Endothelial cell of umbilical vein (primary cell): ENCODE measurements around the gene VIPR2.

ENCODE experiments used
- POLR2A ChIP-seq: IDR thresholded peaks from 2 replicates; pipeline ENCODE4 v1.6.1; 2012; ENCODE audit warnings: low read depth, mild to moderate bottlenecking, control low read depth, low read length
- TF ChIP-seq, protein P1 (sequence below), 2 donors: IDR thresholded peaks; 1 replicate in 1 of 2; 2 replicates in 1 of 2; pipeline ENCODE4 v1.5.1; 2011; ENCODE audit warnings: low read length in 2 of 2, mild to moderate bottlenecking in 2 of 2, moderate library complexity in 2 of 2, control low read depth in 1 of 2, inconsistent platforms in 1 of 2, low read depth in 1 of 2; ENCODE audit not compliant: insufficient read depth in 1 of 2; ENCODE audit errors: extremely low read depth in 1 of 2
- TF ChIP-seq, protein P2 (sequence below): IDR thresholded peaks from 2 replicates; pipeline ENCODE4 v1.6.1; 2011; ENCODE audit not compliant: insufficient read depth, insufficient read length

DNA sequence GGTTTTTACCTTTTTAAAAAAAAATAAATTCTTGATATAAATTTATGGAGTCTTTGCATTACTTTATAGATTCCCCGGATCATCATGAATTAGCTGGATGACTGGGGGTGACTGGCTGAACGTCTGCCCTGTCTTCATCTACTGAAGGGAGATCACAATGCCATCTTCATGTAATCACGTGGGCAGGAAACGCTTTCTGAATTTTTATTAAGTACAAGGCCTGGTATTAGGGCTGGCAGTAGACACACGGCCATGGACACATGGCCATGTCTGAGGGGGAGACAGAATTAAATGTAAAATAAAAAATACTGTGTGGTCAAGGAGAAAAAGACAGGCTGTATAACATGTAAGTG, 111.2 kb downstream of the VIPR2 start:
- TF ChIP-seq, protein P1, sequence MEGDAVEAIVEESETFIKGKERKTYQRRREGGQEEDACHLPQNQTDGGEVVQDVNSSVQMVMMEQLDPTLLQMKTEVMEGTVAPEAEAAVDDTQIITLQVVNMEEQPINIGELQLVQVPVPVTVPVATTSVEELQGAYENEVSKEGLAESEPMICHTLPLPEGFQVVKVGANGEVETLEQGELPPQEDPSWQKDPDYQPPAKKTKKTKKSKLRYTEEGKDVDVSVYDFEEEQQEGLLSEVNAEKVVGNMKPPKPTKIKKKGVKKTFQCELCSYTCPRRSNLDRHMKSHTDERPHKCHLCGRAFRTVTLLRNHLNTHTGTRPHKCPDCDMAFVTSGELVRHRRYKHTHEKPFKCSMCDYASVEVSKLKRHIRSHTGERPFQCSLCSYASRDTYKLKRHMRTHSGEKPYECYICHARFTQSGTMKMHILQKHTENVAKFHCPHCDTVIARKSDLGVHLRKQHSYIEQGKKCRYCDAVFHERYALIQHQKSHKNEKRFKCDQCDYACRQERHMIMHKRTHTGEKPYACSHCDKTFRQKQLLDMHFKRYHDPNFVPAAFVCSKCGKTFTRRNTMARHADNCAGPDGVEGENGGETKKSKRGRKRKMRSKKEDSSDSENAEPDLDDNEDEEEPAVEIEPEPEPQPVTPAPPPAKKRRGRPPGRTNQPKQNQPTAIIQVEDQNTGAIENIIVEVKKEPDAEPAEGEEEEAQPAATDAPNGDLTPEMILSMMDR (IDR thresholded peaks at IDR 0.05; ENCODE audit: extremely low read depth in 1 of 2, insufficient read depth in 1 of 2, low read depth in 1 of 2, low read length in 2 of 2): no peak
- TF ChIP-seq, protein P2, sequence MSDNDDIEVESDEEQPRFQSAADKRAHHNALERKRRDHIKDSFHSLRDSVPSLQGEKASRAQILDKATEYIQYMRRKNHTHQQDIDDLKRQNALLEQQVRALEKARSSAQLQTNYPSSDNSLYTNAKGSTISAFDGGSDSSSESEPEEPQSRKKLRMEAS: no peak
- no peak for TF ChIP-seq POLR2A
